NCI-H345 treated with DMSO at 0.1 percent for 48 hours (cell line): ENCODE measurements around the gene PTK7.

Experiments
- DNase-seq: peaks from one replicate; lab custom pipeline; 2025; ENCODE audit not compliant: unreplicated experiment; lab: John Stamatoyannopoulos, UW

PTK7 gene

DNA sequence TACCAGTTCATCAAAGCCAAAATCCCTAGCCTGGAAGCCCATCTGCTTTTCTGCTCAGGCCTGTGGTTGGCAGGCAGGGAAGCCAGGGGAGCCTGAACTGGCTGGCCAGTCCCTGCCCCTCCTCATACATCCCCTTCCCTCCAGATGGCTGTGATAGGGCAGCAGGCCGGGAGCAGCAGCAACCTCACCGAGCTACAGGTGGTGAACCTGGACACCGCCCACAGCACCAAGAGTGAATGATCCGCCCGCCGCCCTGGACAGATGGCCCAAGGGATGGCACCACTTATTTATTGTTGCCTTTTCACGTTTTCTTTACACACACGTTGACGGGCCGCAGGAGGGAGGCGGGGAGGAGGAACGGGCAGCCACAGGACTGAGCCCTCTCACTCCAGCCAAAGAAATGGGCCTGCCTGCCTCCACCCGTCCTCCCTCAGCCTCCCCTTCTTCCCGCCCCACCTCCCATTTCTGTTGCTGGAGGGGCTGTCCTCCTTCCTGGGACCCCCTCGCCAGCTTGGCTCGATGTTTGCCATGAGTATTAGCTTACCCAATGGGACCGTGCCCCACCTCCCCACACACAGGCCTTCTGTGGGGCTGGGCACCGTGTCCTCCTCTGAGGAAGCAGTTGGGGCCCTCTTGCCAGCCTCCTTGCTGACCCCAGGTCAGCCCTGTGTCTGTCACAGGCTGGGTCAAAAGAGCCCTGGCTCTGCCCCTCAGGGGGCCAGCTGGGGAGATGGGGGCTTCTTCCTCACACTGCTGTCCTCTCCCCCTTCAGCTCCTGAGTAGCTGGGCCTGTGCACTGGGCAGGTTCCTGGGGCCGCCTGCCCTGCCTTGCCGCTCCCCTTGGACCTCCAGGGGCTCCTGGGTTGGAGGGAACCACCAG is 103.1 kb downstream of the PTK7 start:
- DNase-seq = no peak

- no peak for DNase-seq
Measured at GRCh38 chr6:43180058-43180457, 103.9 kb downstream of the PTK7 start.

- no peak for DNase-seq
Measured at GRCh38 chr6:43180985-43181384, 104.9 kb downstream of the PTK7 start.

- no peak for DNase-seq
Measured at GRCh38 chr6:43181621-43181941, 105.5 kb downstream of the PTK7 start.

DNA sequence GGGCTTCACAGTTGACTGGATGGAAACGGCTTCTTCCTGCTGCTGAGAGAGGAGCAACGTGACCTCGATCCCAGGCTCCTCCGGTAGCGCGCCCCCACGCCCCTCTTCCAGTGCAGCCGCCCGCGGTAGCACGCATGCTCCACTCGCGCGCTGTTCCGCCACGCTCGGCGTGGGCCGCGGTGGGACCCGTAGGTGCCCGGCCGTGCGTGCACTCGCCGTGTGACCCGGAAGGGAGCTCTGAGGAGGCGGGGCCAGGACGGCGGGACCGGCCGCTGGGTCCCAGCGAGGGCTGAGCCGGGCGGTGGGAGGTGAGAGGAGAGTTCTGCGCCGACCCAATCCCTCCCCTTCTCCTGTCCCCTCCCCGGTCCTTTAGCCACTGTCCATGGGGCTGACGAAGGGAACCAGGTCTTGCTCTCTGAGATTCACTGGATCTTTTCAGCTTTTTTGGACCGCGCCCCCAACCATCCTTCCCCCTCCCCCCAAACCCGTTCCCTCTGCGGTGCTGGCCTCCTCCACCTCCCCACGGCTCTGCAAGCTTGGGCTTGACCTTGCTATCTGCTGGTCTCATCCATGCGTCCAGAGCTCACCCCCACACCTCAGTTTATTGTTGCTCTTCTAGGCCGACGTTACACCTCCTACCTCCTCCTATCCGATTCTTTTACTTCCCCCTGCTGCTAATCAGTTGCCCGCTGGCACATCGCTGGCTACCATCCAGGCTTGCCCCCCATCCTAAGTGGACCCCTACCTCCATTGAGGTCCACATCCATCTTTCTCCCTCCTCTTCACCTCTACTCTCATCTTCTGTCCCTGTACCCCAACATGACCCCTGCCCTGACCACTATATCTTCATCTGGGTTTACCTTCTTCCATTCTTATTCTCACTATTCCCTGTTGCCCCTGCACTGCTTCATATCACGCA is 106.1 kb downstream of the PTK7 start, which contains the start of gene CUL9:
TSS of gene CUL9 (plus strand) at position 255 of the 919 bp plus-strand sequence. CDS start 2,115 bp downstream, outside the sequence.
- peak; percentile 36 for DNase-seq

GRCh38 chr6:43183441-43183840 is 107.3 kb downstream of the PTK7 start:
- no peak for DNase-seq

DNA sequence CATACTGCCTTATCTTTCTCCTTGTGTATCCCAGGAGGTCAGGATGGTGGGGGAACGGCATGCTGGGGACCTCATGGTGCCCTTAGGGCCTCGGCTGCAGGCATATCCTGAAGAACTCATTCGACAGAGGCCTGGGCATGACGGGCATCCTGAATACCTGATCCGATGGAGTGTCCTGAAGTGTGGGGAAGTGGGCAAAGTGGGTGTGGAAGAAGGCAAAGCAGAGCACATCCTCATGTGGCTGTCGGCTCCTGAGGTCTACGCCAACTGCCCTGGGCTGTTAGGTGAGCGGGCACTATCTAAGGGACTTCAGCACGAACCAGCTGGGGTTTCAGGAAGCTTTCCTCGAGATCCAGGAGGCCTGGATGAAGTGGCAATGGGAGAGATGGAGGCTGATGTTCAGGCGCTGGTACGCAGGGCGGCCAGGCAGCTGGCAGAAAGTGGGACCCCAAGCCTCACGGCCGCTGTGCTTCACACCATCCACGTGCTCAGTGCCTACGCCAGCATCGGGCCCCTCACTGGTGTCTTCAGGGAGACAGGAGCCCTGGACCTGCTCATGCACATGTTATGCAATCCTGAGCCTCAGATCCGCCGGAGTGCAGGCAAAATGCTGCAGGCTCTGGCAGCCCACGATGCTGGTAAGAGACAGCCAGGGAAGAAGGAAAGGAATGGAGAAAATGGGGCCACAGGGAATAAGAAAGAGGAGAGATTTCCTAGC is 108.3 kb downstream of the PTK7 start:
- DNase-seq = no peak

- DNase-seq = no peak
Measured at GRCh38 chr6:43185391-43185985, 109.4 kb downstream of the PTK7 start.

- no peak for DNase-seq
Measured at GRCh38 chr6:43186019-43186418, 109.9 kb downstream of the PTK7 start.

DNA sequence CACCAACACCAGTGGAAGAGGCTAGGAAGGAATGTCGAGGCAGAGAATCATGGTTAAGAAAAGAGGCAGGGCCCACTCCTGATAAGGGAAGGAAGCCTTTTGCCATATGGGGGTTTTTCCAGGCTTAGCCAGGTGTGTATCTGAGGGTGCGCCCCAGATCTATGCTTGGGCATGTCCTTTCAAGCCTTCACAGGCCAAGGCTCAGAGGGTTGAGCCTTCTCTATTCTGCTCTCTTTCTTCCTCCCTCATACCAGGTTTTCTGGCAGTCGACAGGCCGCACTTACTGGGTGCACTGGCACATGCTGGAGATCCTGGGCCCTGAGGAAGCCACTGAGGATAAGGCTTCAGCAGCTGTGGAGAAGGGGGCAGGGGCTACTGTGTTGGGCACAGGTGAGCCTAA is 110.6 kb downstream of the PTK7 start:
- no peak for DNase-seq

DNA sequence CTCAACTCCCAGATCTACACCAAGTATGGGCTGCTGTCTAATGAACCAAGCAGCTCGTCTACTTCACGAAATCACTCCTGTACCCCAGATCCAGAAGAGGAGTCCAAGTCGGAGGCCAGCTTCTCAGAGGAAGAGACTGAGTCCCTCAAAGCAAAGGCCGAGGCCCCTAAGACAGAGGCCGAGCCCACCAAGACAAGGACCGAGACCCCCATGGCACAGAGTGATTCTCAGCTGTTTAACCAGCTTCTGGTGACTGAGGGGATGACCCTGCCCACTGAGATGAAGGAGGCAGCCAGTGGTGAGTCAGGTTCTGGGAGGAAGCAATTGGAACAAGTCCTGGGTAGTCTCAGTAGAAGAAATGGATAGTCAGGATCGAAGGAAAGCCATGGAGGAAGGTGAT is 111.7 kb downstream of the PTK7 start:
- DNase-seq = no peak

DNA sequence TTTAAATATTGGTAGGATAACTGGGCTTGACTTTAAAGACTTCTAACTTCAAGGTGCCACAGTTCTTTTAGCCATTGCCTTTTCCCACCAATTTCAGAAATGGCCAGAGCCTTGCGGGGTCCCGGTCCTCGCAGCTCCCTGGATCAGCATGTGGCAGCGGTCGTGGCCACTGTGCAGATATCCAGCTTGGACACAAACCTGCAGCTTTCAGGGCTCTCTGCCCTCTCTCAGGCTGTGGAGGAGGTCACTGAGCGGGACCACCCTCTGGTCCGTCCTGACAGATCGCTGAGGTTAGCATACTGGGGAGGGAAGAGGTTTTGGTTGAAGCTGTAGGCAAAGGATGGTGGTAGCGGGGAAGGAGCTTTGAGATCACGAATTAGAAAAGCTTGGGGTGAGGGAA is 112.3 kb downstream of the PTK7 start:
- no peak for DNase-seq

DNA sequence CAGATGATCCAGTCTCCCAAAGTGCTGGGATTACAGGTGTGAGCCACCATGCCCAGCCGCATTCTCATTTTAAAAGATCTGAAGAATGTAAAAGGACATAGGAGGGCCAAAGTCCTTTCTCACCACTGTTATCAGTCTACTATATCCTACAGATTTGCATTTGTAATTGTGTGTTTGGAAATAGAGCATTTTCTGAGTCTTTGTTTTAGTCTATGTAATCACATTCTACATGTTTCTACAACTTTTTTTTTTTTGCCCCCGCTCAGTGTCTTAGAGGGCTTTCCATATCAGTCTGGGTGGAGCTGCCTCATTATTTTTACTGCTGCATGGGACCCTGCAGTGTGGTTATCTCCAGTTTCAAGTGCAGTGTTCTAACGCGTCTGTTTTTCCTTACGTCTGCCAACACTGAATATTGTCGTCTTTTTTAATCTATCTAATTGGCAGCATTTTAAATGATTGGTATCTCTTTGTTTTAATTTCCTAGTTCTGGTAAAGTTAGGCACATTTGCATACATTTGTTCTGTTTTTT is 113.7 kb downstream of the PTK7 start:
- no peak for DNase-seq

GRCh38 chr6:43192911-43193310 is 116.8 kb downstream of the PTK7 start:
- DNase-seq = no peak

DNA sequence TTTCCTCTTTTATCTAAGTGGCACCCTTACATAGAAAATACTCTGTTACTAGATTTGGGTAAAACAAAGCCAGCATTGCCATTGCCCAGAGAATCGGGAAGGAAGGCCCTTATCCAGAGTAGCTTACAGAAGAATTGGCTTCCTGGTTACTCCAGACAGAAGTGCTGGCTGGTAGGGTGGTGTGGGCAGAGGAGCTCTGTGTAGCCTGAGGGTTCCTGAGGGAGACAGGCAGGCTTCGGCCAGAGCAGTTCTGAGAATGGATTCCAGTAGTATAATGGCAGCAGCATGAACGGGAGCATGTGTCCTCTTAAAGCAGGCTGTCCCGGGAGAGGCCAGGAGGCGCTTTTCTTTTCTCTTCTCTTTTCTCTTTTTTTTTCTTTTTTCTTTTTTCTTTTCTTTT is 117.8 kb downstream of the PTK7 start:
- no peak for DNase-seq

DNA sequence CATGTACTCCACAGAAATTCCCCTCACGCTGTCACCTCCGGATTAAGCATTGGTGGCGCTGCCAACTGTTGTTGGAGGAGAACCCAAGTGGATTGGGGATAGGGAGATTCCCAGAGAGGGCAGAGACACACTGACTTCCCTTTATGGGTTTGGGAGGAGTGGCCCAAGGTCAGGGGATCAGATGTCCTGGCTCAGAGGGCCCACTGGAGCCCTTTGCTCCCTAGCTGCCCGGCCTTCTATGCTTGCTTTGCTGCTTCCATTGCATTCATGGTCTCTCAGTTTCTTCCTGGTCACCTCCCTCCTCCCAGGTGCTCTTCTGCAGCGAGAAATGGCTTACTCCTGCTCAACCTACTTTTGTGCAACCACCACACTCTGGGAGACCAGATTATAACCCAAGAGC is 120.2 kb downstream of the PTK7 start:
- no peak for DNase-seq

DNA sequence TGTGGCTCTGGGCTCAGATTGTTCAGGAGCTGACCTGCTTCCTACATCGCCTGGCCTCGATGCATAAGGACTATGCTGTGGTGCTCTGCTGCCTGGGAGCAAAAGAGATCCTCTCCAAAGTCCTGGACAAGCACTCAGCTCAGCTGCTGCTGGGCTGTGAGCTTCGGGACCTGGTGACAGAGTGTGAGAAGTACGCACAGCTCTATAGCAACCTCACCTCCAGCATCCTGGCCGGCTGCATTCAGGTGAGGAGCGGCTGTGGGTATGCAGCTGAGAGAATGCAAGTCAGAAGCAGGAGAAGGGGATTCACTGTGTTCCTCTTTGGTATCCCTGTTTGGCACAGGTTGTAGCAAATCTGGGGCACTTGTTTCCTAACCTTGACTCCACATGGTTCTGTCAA is 123.8 kb downstream of the PTK7 start:
- no peak for DNase-seq

GRCh38 chr6:43200541-43200940 is 124.4 kb downstream of the PTK7 start:
- DNase-seq = no peak

GRCh38 chr6:43202451-43202850 is 126.3 kb downstream of the PTK7 start:
- DNase-seq = no peak

- DNase-seq = no peak
Measured at GRCh38 chr6:43203029-43203717, 127.1 kb downstream of the PTK7 start.
